Ovary (tissue), 9 donors: ENCODE data around the gene C10orf143. TPM values are rescaled to one million over a fixed set of nuclear protein-coding genes. Genes with fewer than 3 reads are reported as not detected.

Experiments
- DNase-seq, 5 donors: peaks; one replicate each; pipeline ENCODE4 v3.0.0-alpha.2; 2019 to 2020
- H3K27ac ChIP-seq, 2 donors: fragments of 200-600 bp; one replicate each; pipeline versions ENCODE4 v1.5.1 to v1.8.0; 2019 to 2022
- H3K27me3 ChIP-seq: fragments of 200-600 bp; one replicate; pipeline ENCODE4 v1.8.0; 2022
- H3K36me3 ChIP-seq: fragments of 200-600 bp; sonication (generic); one replicate; pipeline ENCODE4 v1.5.1; 2019
- H3K4me1 ChIP-seq: one replicate; pipeline ENCODE4 v1.8.1; 2013; ENCODE audit warnings: mild to moderate bottlenecking, moderate library complexity; ENCODE audit not compliant: insufficient read depth
- H3K4me3 ChIP-seq: fragments of 200-600 bp; sonication (generic); one replicate; pipeline ENCODE4 v1.5.1; 2017
- H3K9me3 ChIP-seq, 2 donors: fragments of 200-600 bp in 1 of 2; sonication (generic) in 1 of 2; one replicate each; pipeline versions ENCODE4 v1.5.1 to v1.8.1; 2013 to 2019; ENCODE audit warnings: mild to moderate bottlenecking in 1 of 2, moderate library complexity in 1 of 2
- CTCF ChIP-seq, 3 donors: fragments of 450-650 bp in 2 of 3; fragments of 200-600 bp in 1 of 3; IDR thresholded peaks; one replicate each; pipeline versions ENCODE4 v1.5.1 to v1.8.0; 2016 to 2022; ENCODE audit warnings: antibody characterized with exemption in 3 of 3, mild to moderate bottlenecking in 1 of 3
- EP300 ChIP-seq: sonication (generic); formaldehyde crosslinking; IDR thresholded peaks from one replicate; pipeline ENCODE4 v1.6.1; 2017; ENCODE audit warnings: antibody characterized with exemption
- POLR2A ChIP-seq: fragments of 450-650 bp; IDR thresholded peaks from one replicate; pipeline ENCODE4 v1.6.1; 2017; ENCODE audit warnings: antibody characterized with exemption, mild to moderate bottlenecking, moderate library complexity
- WGBS, 3 donors: extraction: QIAGEN DNeasy Blood & Tissue Kit in 1 of 3; methylation state at CpG; one replicate each; pipeline versions ENCODE4 v1.1.5 to v1.1.7; 2013 to 2017; 5-methylcytosine and 5-hydroxymethylcytosine counted together
- intact Hi-C, 4 donors: fragments of 100-400 bp; cut with DNase I; formaldehyde crosslinking; loops; one replicate each; pipeline versions ENCODE4 v1.11.0 to v1.15.1; 2022 to 2023
- polyA plus RNA-seq, 2 donors: library from polyadenylated mRNA; stranded (reverse); fragments of 200-250 nt in 1 of 2; fragments of 350-450 nt in 1 of 2; fragmentation: Illumina TruSeq in 1 of 2; extraction: RNeasy Lipid Tissue Mini Kit (QIAGEN cat#74804) in 1 of 2; gene quantifications; one replicate each; pipeline ENCODE4 v1.2.3, GENCODE V29; 2013 to 2014
- total RNA-seq, 7 donors: library from RNA; depleted of rRNA in 2 of 7; stranded (reverse); fragments of >200 nt in 2 of 7; fragmentation: NEBNext Ultra II Directional in 3 of 7; extraction: Animal tissue kit (Norgen Biotek cat#: 25700) in 3 of 7; gene quantifications; one replicate each; pipeline versions ENCODE4 v1.1.0 to v1.2.4, GENCODE V29; 2016 to 2023
- donor health status: DM: no; HTN: no; CAD: no; lungs with moderate emphysema.
- donor health status: DM: no; HTN: no; CAD: no.
- donor health status: Bipolar disorder and iron deficiency.
- donor health status: DM: yes; HTN: yes; CAD: no.
- donor health status: DM: no; HTN: no; CAD: no.
- donor health status: DM: yes; HTN: yes; CAD: no.

Gene C10orf143
- total and polyA plus RNA-seq, 9 donors = 3.1 to 10.3 (median 5.9) TPM

- H3K4me1 ChIP-seq = no peaks in the 10 kb centered on the region
- WGBS, 3 donors = 72 to 88% (median 85%) methylated on average over 3 of the region's 3 CpGs
- TF ChIP-seq CTCF (IDR thresholded peaks at IDR 0.05) (no peak), EP300 (no peak), POLR2A (no peak)
- no peaks in the 10 kb centered on the region for H3K36me3 ChIP-seq
- intact Hi-C loops = no loop called here
- no peak overlapping the region for H3K27ac ChIP-seq
- no peak overlapping the region for H3K4me3 ChIP-seq
- no peak for DNase-seq
- no peaks in the 10 kb centered on the region for H3K9me3 ChIP-seq
- no peaks in the 10 kb centered on the region for H3K27me3 ChIP-seq
Observed at GRCh38 chr10:130062201-130062600, 48.4 kb downstream of the C10orf143 start.

- no peaks in the 10 kb centered on the region for H3K36me3 ChIP-seq
- H3K4me1 ChIP-seq = no peaks in the 10 kb centered on the region
- DNase-seq = no peak
- 82 to 87% (median 85%) methylated on average over 6 of the region's 6 CpGs for WGBS, 3 donors
- TF ChIP-seq POLR2A = no peak
- no peak for TF ChIP-seq EP300
- TF ChIP-seq CTCF (IDR thresholded peaks at IDR 0.05) = no peak
- H3K9me3 ChIP-seq = no peaks in the 10 kb centered on the region
- intact Hi-C loops = no loop called here
- no peak overlapping the region for H3K4me3 ChIP-seq
- H3K27me3 ChIP-seq = no peaks in the 10 kb centered on the region
- no peak overlapping the region for H3K27ac ChIP-seq
Observed at GRCh38 chr10:130061760-130062159, 48.9 kb downstream of the C10orf143 start.

- no peak for DNase-seq
- Histone ChIP-seq H3K4me1 (no peaks in the 10 kb centered on the region), H3K9me3 (no peaks in the 10 kb centered on the region), H3K27ac (no peak overlapping the region), H3K36me3 (no peaks in the 10 kb centered on the region), H3K4me3 (no peak overlapping the region), H3K27me3 (no peaks in the 10 kb centered on the region)
- intact Hi-C loops = no loop called here
- TF ChIP-seq EP300 (no peak), POLR2A (no peak), CTCF (IDR thresholded peaks at IDR 0.05) (no peak)
- WGBS, 3 donors = 79 to 92% (median 88%) methylated on average over 3 of the region's 3 CpGs
Observed at GRCh38 chr10:130054021-130054420, 56.6 kb downstream of the C10orf143 start.

- 85 to 90% (median 89%) methylated on average over 11 of the region's 11 CpGs for WGBS, 3 donors
- no peaks in the 10 kb centered on the region for H3K9me3 ChIP-seq
- intact Hi-C loops = no loop called here
- TF ChIP-seq CTCF (IDR thresholded peaks at IDR 0.05) (no peak), POLR2A (no peak), EP300 (no peak)
- no peaks in the 10 kb centered on the region for H3K36me3 ChIP-seq
- H3K4me3 ChIP-seq = no peak overlapping the region
- no peaks in the 10 kb centered on the region for H3K27me3 ChIP-seq
- no peaks in the 10 kb centered on the region for H3K4me1 ChIP-seq
- H3K27ac ChIP-seq = no peak overlapping the region
- DNase-seq = no peak
Observed at GRCh38 chr10:130053561-130053960, 57.1 kb downstream of the C10orf143 start.

- Histone ChIP-seq H3K9me3 (no peaks in the 10 kb centered on the region), H3K4me3 (no peak overlapping the region), H3K27ac (no peak overlapping the region), H3K36me3 (no peaks in the 10 kb centered on the region), H3K27me3 (no peaks in the 10 kb centered on the region), H3K4me1 (no peaks in the 10 kb centered on the region)
- no peak for DNase-seq
- no peak for TF ChIP-seq POLR2A
- no peak for TF ChIP-seq CTCF (IDR thresholded peaks at IDR 0.05)
- no peak for TF ChIP-seq EP300
- intact Hi-C loops = no loop called here
- WGBS, 3 donors = 84 to 92% (median 84%) methylated on average over 5 to 9 of the region's 9 CpGs
Observed at GRCh38 chr10:130052193-130052592, 58.4 kb downstream of the C10orf143 start.
